Mesendoderm (in vitro differentiated cells): ENCODE results near the gene HLTF.

Experiments used
- DNase-seq: peaks from one replicate; pipeline ENCODE4 v3.0.0; 2013
- H2AK5ac ChIP-seq: 2 replicates; pipeline ENCODE4 v1.6.1; 2013; ENCODE audit warnings: low read length, inconsistent platforms
- H2BK120ac ChIP-seq: 2 replicates; pipeline ENCODE4 v1.6.1; 2013; ENCODE audit warnings: low read depth, mild to moderate bottlenecking, low read length, moderate library complexity, mixed read lengths
- H2BK15ac ChIP-seq: replicated peaks from 2 replicates; pipeline ENCODE4 v1.6.1; 2013; ENCODE audit warnings: low read depth, mild to moderate bottlenecking, moderate library complexity
- H2BK5ac ChIP-seq: 2 replicates; pipeline ENCODE4 v1.6.1; 2013; ENCODE audit warnings: low read length, inconsistent platforms
- H3K18ac ChIP-seq: 2 replicates; pipeline ENCODE4 v1.6.1; 2013; ENCODE audit warnings: mild to moderate bottlenecking, low read length, mixed read lengths
- H3K23ac ChIP-seq: one replicate; pipeline ENCODE4 v1.6.1; 2013; ENCODE audit warnings: low read length
- H3K27ac ChIP-seq: 2 replicates; pipeline ENCODE4 v1.5.1; 2013; ENCODE audit warnings: low read depth, mild to moderate bottlenecking, inconsistent platforms, low read length, moderate library complexity
- H3K27me3 ChIP-seq: 2 replicates; pipeline ENCODE4 v1.6.1; 2013; ENCODE audit warnings: low read length, control low read depth, mild to moderate bottlenecking, inconsistent platforms; ENCODE audit not compliant: insufficient read depth, poor library complexity
- H3K36me3 ChIP-seq: 2 replicates; pipeline ENCODE4 v1.6.1; 2013; ENCODE audit warnings: low read length, inconsistent platforms; ENCODE audit not compliant: control insufficient read depth, insufficient read depth
- H3K4ac ChIP-seq: one replicate; pipeline ENCODE4 v1.6.1; 2013; ENCODE audit warnings: low read depth, mild to moderate bottlenecking, low read length, moderate library complexity
- H3K4me1 ChIP-seq: 2 replicates; pipeline ENCODE4 v1.6.1; 2013; ENCODE audit warnings: low read depth, low read length, inconsistent platforms; ENCODE audit not compliant: control insufficient read depth
- H3K4me2 ChIP-seq: 2 replicates; pipeline ENCODE4 v1.6.1; 2013; ENCODE audit warnings: low read length
- H3K4me3 ChIP-seq: 2 replicates; pipeline ENCODE4 v1.5.1; 2013; ENCODE audit warnings: mild to moderate bottlenecking, low read length
- H3K56ac ChIP-seq: one replicate; pipeline ENCODE4 v1.6.1; 2013; ENCODE audit warnings: low read length
- H3K79me1 ChIP-seq: 2 replicates; pipeline ENCODE4 v1.6.1; 2013; ENCODE audit warnings: low read length, inconsistent platforms
- H3K79me2 ChIP-seq: 2 replicates; pipeline ENCODE4 v1.6.1; 2013; ENCODE audit warnings: mild to moderate bottlenecking, low read length; ENCODE audit not compliant: control insufficient read depth, insufficient read depth
- H3K9ac ChIP-seq: 2 replicates; pipeline ENCODE4 v1.6.1; 2013; ENCODE audit warnings: low read length, inconsistent platforms
- H4K5ac ChIP-seq: one replicate; pipeline ENCODE4 v1.6.1; 2013; ENCODE audit warnings: low read length
- H4K8ac ChIP-seq: one replicate; pipeline ENCODE4 v1.6.1; 2013; ENCODE audit warnings: low read depth, mild to moderate bottlenecking, control low read depth, low read length, moderate library complexity
- WGBS: extraction: QIAGEN DNeasy Blood & Tissue Kit; methylation state at CpG from one replicate; pipeline ENCODE4 v1.1.7; 2013; ENCODE audit warnings: low lambda C conversion rate, missing lambda C conversion rate; ENCODE audit not compliant: insufficient coverage; ENCODE audit errors: extremely low coverage; 5-methylcytosine and 5-hydroxymethylcytosine counted together

The HLTF gene

GRCh38 chr3:149058602-149059001, 27.7 kb downstream of the HLTF start:
- 100% methylated on average over 1 of the region's 1 CpG for WGBS

GRCh38 chr3:149058198-149058597, 28.1 kb downstream of the HLTF start:
- Histone ChIP-seq H2AK5ac (no peak overlapping the region), H2BK5ac (no peak overlapping the region), H3K4ac (no peak overlapping the region), H3K23ac (no peak overlapping the region), H3K27me3 (no peaks in the 10 kb centered on the region), H3K4me3 (no peak overlapping the region), H4K8ac (no peak overlapping the region), H3K4me2 (no peak overlapping the region), H2BK15ac (no peak overlapping the region), H3K4me1 (no peaks in the 10 kb centered on the region), H3K56ac (no peak overlapping the region), H3K79me2 (no peaks in the 10 kb centered on the region), H3K36me3 (no peaks in the 10 kb centered on the region), H3K9ac (no peak overlapping the region), H3K27ac (no peak overlapping the region), H3K79me1 (no peaks in the 10 kb centered on the region), H3K18ac (no peak overlapping the region), H2BK120ac (no peak overlapping the region), H4K5ac (no peak overlapping the region)
- WGBS: no CpG with 5 or more reads among the region's 1 CpG
- DNase-seq: no peak

More at GRCh38 chr3:149058602-149059001, 27.7 kb downstream of the HLTF start:
- H3K36me3 ChIP-seq: no peaks in the 10 kb centered on the region
- H3K27ac ChIP-seq: no peak overlapping the region
- H3K9ac ChIP-seq: no peak overlapping the region
- DNase-seq: no peak
- no peak overlapping the region for H4K8ac ChIP-seq
- H2AK5ac ChIP-seq: no peak overlapping the region
- H3K18ac ChIP-seq: no peak overlapping the region
- H3K79me2 ChIP-seq: no peaks in the 10 kb centered on the region
- H3K23ac ChIP-seq: no peak overlapping the region
- no peak overlapping the region for H2BK15ac ChIP-seq
- no peaks in the 10 kb centered on the region for H3K27me3 ChIP-seq
- no peak overlapping the region for H3K4ac ChIP-seq
- H3K4me2 ChIP-seq: no peak overlapping the region
- H3K79me1 ChIP-seq: no peaks in the 10 kb centered on the region
- H2BK5ac ChIP-seq: no peak overlapping the region
- no peak overlapping the region for H4K5ac ChIP-seq
- H3K4me1 ChIP-seq: no peaks in the 10 kb centered on the region
- no peak overlapping the region for H2BK120ac ChIP-seq
- H3K56ac ChIP-seq: no peak overlapping the region
- no peak overlapping the region for H3K4me3 ChIP-seq

- Histone ChIP-seq H3K4me3 (no peak overlapping the region), H3K27ac (no peak overlapping the region), H2BK120ac (no peak overlapping the region), H4K8ac (no peak overlapping the region), H3K36me3 (peaks cover 2% of the 10 kb centered on the region), H3K9ac (no peak overlapping the region), H3K4me1 (no peaks in the 10 kb centered on the region), H3K4ac (no peak overlapping the region), H4K5ac (no peak overlapping the region), H2BK5ac (no peak overlapping the region), H3K56ac (no peak overlapping the region), H3K18ac (no peak overlapping the region), H3K79me1 (no peaks in the 10 kb centered on the region), H3K23ac (no peak overlapping the region), H2BK15ac (no peak overlapping the region), H3K79me2 (no peaks in the 10 kb centered on the region), H3K27me3 (no peaks in the 10 kb centered on the region), H2AK5ac (no peak overlapping the region), H3K4me2 (no peak overlapping the region)
- WGBS: no CpG with 5 or more reads among the region's 3 CpGs
- no peak for DNase-seq
Observed at GRCh38 chr3:149055575-149055974, 30.8 kb downstream of the HLTF start.

- H3K36me3 ChIP-seq: no peaks in the 10 kb centered on the region
- no peaks in the 10 kb centered on the region for H3K4me1 ChIP-seq
- no peak for DNase-seq
- no peak overlapping the region for H2BK5ac ChIP-seq
- H3K23ac ChIP-seq: no peak overlapping the region
- H2BK15ac ChIP-seq: no peak overlapping the region
- H2AK5ac ChIP-seq: no peak overlapping the region
- H3K27me3 ChIP-seq: no peaks in the 10 kb centered on the region
- no peak overlapping the region for H3K56ac ChIP-seq
- H3K79me2 ChIP-seq: no peaks in the 10 kb centered on the region
- no peak overlapping the region for H3K9ac ChIP-seq
- no peak overlapping the region for H3K4ac ChIP-seq
- WGBS: 100% methylated on average over 1 of the region's 5 CpGs
- H3K27ac ChIP-seq: no peak overlapping the region
- H3K79me1 ChIP-seq: no peaks in the 10 kb centered on the region
- no peak overlapping the region for H2BK120ac ChIP-seq
- no peak overlapping the region for H4K5ac ChIP-seq
- H4K8ac ChIP-seq: no peak overlapping the region
- no peak overlapping the region for H3K4me3 ChIP-seq
- H3K4me2 ChIP-seq: no peak overlapping the region
- H3K18ac ChIP-seq: no peak overlapping the region
Observed at GRCh38 chr3:149044339-149045083, 41.8 kb downstream of the HLTF start.

GRCh38 chr3:149042789-149043386, 43.4 kb downstream of the HLTF start:
- Histone ChIP-seq H2BK5ac (no peak overlapping the region), H3K4me3 (no peak overlapping the region), H3K79me1 (no peaks in the 10 kb centered on the region), H4K5ac (no peak overlapping the region), H3K4me2 (no peak overlapping the region), H4K8ac (no peak overlapping the region), H2AK5ac (no peak overlapping the region), H3K56ac (no peak overlapping the region), H3K4me1 (no peaks in the 10 kb centered on the region), H3K27ac (no peak overlapping the region), H3K9ac (no peak overlapping the region), H3K18ac (no peak overlapping the region), H2BK120ac (no peak overlapping the region), H3K79me2 (no peaks in the 10 kb centered on the region), H3K4ac (no peak overlapping the region), H3K36me3 (peaks cover under 1% of the 10 kb centered on the region), H3K27me3 (no peaks in the 10 kb centered on the region), H3K23ac (no peak overlapping the region), H2BK15ac (no peak overlapping the region)
- WGBS: no CpG with 5 or more reads among the region's 1 CpG
- no peak for DNase-seq
